ENCODE measurements around the gene CCDC148. TPM values are rescaled to one million over a fixed set of nuclear protein-coding genes. Genes with fewer than 3 reads are reported as not detected.
A peak's percentile ranks its signal among the peaks of the same experiment; 100 is the strongest.
"Not testable (repeated sequence)": the region's sequence is repeated elsewhere in the genome, so short reads cannot be mapped to it uniquely, and the experiment has no call there.

The CCDC148 gene
- total and polyA plus RNA-seq, 2 experiments from 2014 or later: 0.64 to 0.86 TPM

GRCh38 chr2:158457092-158457825 lies 706 bp upstream of the CCDC148 start:
- H3K79me2 ChIP-seq (ENCODE audit: insufficient read depth): peaks cover 43% of the 10 kb centered on the region
- peak; percentile 88 for DNase-seq
- 0 to 1% methylated on average over 43 to 75 of the region's 84 CpGs for WGBS, 2 experiments (ENCODE audit: low coverage in 1 of 2, low lambda C conversion rate in 2 of 2, missing lambda C conversion rate in 2 of 2)

GRCh38 chr2:158443606-158444005 lies 12.9 kb downstream of the CCDC148 start:
- Histone ChIP-seq H3K27ac (no peak overlapping the region), H3K4me3 (no peak overlapping the region), H3K36me3 (ENCODE audit: low read depth) (no peaks in the 10 kb centered on the region), H3K9ac (no peak overlapping the region), H4K20me1 (ENCODE audit: insufficient read depth) (no peaks in the 10 kb centered on the region), H3K79me2 (ENCODE audit: insufficient read depth) (no peaks in the 10 kb centered on the region), H3F3A (ENCODE audit: insufficient read depth) (no peaks in the 10 kb centered on the region), H3K27me3 (replicated peaks; ENCODE audit: insufficient read depth) (no peaks in the 10 kb centered on the region), H3K9me2 (ENCODE audit: insufficient read depth) (no peaks in the 10 kb centered on the region), H2AFZ (no peak overlapping the region), H3K4me1 (ENCODE audit: insufficient read depth) (no peaks in the 10 kb centered on the region), H3K4me2 (ENCODE audit: unreplicated experiment) (no peak overlapping the region), H3K9me3 (ENCODE audit: low read depth) (no peaks in the 10 kb centered on the region)
- DNase-seq: no peak
- in situ Hi-C loops (cut with MboI): no loop called here
- TF ChIP-seq EZH2 (IDR thresholded peaks at IDR 0.05; ENCODE audit: insufficient read depth, poor library complexity, severe bottlenecking) (no peak), EZH2phosphoT487 (IDR thresholded peaks at IDR 0.05; ENCODE audit: insufficient read depth, low read depth) (no peak)
- WGBS, 2 experiments (ENCODE audit: low coverage in 1 of 2, low lambda C conversion rate in 2 of 2, missing lambda C conversion rate in 2 of 2): 96% methylated on average over 1 of the region's 1 CpG

More at GRCh38 chr2:158457092-158457825, 706 bp upstream of the CCDC148 start:
- peak overlapping the region; percentile 60 for H3K27ac ChIP-seq
- H3K36me3 ChIP-seq (ENCODE audit: low read depth): no peaks in the 10 kb centered on the region
- no peaks in the 10 kb centered on the region for H3K9me3 ChIP-seq (ENCODE audit: low read depth)
- peaks cover 6% of the 10 kb centered on the region; the same call in 1 of the 2 replicates for H4K20me1 ChIP-seq (ENCODE audit: insufficient read depth)
- peaks cover 14% of the 10 kb centered on the region for H3F3A ChIP-seq (ENCODE audit: insufficient read depth)
- no peaks in the 10 kb centered on the region for H3K9me2 ChIP-seq (ENCODE audit: insufficient read depth)
- TF ChIP-seq EZH2 (IDR thresholded peaks at IDR 0.05; ENCODE audit: insufficient read depth, poor library complexity, severe bottlenecking) (no peak), EZH2phosphoT487 (IDR thresholded peaks at IDR 0.05; ENCODE audit: insufficient read depth, low read depth) (no peak)
- peak overlapping the region; percentile 92 for H3K4me3 ChIP-seq
- peak overlapping the region; percentile 97 for H3K4me2 ChIP-seq (ENCODE audit: unreplicated experiment)
- in situ Hi-C loops (cut with MboI): loop anchor here (25.0 kb wide), 1 partner anchor 420 kb away; no protein-coding TSS in a partner anchor
- peak overlapping the region; percentile 92 for H2AFZ ChIP-seq
- H3K27me3 ChIP-seq (replicated peaks; ENCODE audit: insufficient read depth): no peaks in the 10 kb centered on the region
- peak overlapping the region; percentile 81 for H3K9ac ChIP-seq
- H3K4me1 ChIP-seq (ENCODE audit: insufficient read depth): peaks cover 29% of the 10 kb centered on the region

- H3K27ac ChIP-seq; H3F3A ChIP-seq (ENCODE audit: insufficient read depth); H4K20me1 ChIP-seq (ENCODE audit: insufficient read depth); H3K9me2 ChIP-seq (ENCODE audit: insufficient read depth); H3K79me2 ChIP-seq (ENCODE audit: insufficient read depth); H3K4me3 ChIP-seq; H3K9me3 ChIP-seq (ENCODE audit: low read depth); H3K27me3 ChIP-seq (replicated peaks; ENCODE audit: insufficient read depth); H3K36me3 ChIP-seq (ENCODE audit: low read depth); H3K9ac ChIP-seq; H3K4me1 ChIP-seq (ENCODE audit: insufficient read depth); H2AFZ ChIP-seq; DNase-seq; H3K4me2 ChIP-seq (ENCODE audit: unreplicated experiment); in situ Hi-C loops (cut with MboI): not testable (repeated sequence)
- 56 to 73% methylated on average over 4 of the region's 4 CpGs for WGBS, 2 experiments (ENCODE audit: low coverage in 1 of 2, low lambda C conversion rate in 2 of 2, missing lambda C conversion rate in 2 of 2)
These were observed 17.5 kb downstream of the CCDC148 start for GRCh38 chr2:158439062-158439461.

- H3K27me3 ChIP-seq (replicated peaks; ENCODE audit: insufficient read depth); in situ Hi-C loops (cut with MboI); H3K4me2 ChIP-seq (ENCODE audit: unreplicated experiment); H3K9me2 ChIP-seq (ENCODE audit: insufficient read depth); H3K27ac ChIP-seq; DNase-seq; H3F3A ChIP-seq (ENCODE audit: insufficient read depth); H3K9me3 ChIP-seq (ENCODE audit: low read depth); H2AFZ ChIP-seq; H3K4me3 ChIP-seq; H3K9ac ChIP-seq; H3K36me3 ChIP-seq (ENCODE audit: low read depth); H3K4me1 ChIP-seq (ENCODE audit: insufficient read depth); H4K20me1 ChIP-seq (ENCODE audit: insufficient read depth); H3K79me2 ChIP-seq (ENCODE audit: insufficient read depth): not testable (repeated sequence)
- 69% methylated on average over 13 of the region's 13 CpGs for WGBS, 2 experiments (ENCODE audit: low coverage in 1 of 2, low lambda C conversion rate in 2 of 2, missing lambda C conversion rate in 2 of 2)
These were observed 22.8 kb downstream of the CCDC148 start for GRCh38 chr2:158433716-158434115.

- no peak overlapping the region for H2AFZ ChIP-seq
- H3K4me1 ChIP-seq (ENCODE audit: insufficient read depth): no peaks in the 10 kb centered on the region
- H3K36me3 ChIP-seq (ENCODE audit: low read depth): no peaks in the 10 kb centered on the region
- no peaks in the 10 kb centered on the region for H3K9me2 ChIP-seq (ENCODE audit: insufficient read depth)
- H3F3A ChIP-seq (ENCODE audit: insufficient read depth): no peaks in the 10 kb centered on the region
- H3K9me3 ChIP-seq (ENCODE audit: low read depth): no peaks in the 10 kb centered on the region
- no peaks in the 10 kb centered on the region for H3K79me2 ChIP-seq (ENCODE audit: insufficient read depth)
- no peak for DNase-seq
- no peak overlapping the region for H3K27ac ChIP-seq
- no peak for TF ChIP-seq EZH2 (IDR thresholded peaks at IDR 0.05; ENCODE audit: insufficient read depth, poor library complexity, severe bottlenecking)
- no peak for TF ChIP-seq EZH2phosphoT487 (IDR thresholded peaks at IDR 0.05; ENCODE audit: insufficient read depth, low read depth)
- no peak overlapping the region for H3K4me2 ChIP-seq (ENCODE audit: unreplicated experiment)
- H4K20me1 ChIP-seq (ENCODE audit: insufficient read depth): no peaks in the 10 kb centered on the region
- H3K4me3 ChIP-seq: no peak overlapping the region
- no peaks in the 10 kb centered on the region for H3K27me3 ChIP-seq (replicated peaks; ENCODE audit: insufficient read depth)
- in situ Hi-C loops (cut with MboI): no loop called here
- no peak overlapping the region for H3K9ac ChIP-seq
These were observed 24.4 kb downstream of the CCDC148 start for GRCh38 chr2:158432117-158432516.

Data from GM23248 (cell line).